Measurements from ENCODE around the gene MSH6.
"Not testable (repeated sequence)": the region's sequence is repeated elsewhere in the genome, so short reads cannot be mapped to it uniquely, and the experiment has no call there.

Gene MSH6

DNA sequence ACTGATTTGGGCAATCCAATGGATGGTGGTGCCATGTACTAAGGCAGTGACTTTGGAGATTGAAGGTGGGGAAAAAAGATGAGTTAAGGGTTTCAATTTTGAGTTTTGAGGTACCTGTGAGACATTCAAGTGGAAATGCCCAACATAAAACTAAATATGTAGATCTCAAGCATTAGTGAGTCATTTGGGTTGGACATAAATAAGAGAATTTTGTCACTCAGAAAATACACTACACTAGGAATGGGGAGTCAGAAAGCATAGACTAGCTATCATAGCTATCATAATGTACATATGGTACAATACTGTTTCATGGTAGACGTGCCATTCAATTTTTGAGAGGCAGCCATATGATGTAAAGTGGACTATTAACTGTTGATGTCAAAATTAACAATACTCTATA, 67.3 kb downstream of the MSH6 start:
- H3K27ac ChIP-seq: no peak overlapping the region
- H3K36me3 ChIP-seq (ENCODE audit: insufficient read depth): no peaks in the 10 kb centered on the region
- peaks cover 87% of the 10 kb centered on the region for H3K79me2 ChIP-seq (ENCODE audit: insufficient read depth, low read depth)
- no peak overlapping the region for H2AFZ ChIP-seq (ENCODE audit: low read depth)
- H3K4me3 ChIP-seq (IDR thresholded peaks at IDR 0.05; ENCODE audit: insufficient read depth, low read depth, low read length): no peak overlapping the region
- peaks cover 8% of the 10 kb centered on the region for H3K4me1 ChIP-seq (ENCODE audit: low read depth, poor library complexity, severe bottlenecking)
- H3K4me2 ChIP-seq: no peak overlapping the region
- no peak for TF ChIP-seq CTCF (conservative IDR thresholded peaks at IDR 0.05; ENCODE audit: low read depth, low read length)
- H3K9ac ChIP-seq: no peak overlapping the region
- no peaks in the 10 kb centered on the region for H3K27me3 ChIP-seq (ENCODE audit: insufficient read depth, low read depth)
- peaks cover 19% of the 10 kb centered on the region for H4K20me1 ChIP-seq (ENCODE audit: insufficient read depth)

DNA sequence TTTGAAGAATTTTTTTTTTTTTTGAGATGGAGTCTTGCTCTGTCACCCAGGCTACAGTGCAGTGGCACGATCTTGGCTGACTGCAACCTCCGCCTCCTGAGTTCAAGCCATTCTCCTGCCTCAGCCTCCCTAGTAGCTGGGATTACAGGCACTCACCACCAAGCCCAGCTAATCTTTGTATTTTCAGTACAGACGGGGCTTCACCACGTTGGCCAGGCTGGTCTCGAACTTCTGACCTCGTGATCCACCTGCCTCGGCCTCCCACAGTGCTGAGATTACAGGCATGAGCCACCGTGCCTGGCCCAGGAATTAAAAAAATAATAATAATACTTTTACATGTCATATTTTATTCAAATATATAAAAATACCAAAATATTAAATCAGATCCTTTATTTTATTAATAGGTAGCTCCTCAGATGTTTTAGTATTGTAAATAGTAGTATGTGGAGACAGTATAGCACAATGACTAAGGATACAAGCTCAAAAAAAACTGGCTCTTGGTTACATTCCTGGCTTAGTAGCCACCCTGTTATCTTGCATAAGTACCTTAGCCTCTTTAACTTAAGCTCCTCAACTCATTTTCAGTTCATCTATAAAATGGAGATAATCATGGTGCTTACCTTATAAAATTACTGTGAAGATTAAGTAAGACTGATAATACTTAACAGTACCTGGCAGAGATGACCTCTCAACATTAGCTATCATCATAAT, 70.3 kb downstream of the MSH6 start:
- not testable (repeated sequence) for H3K4me3 ChIP-seq (IDR thresholded peaks at IDR 0.05; ENCODE audit: insufficient read depth, low read depth, low read length); H3K9ac ChIP-seq; H3K27ac ChIP-seq; H2AFZ ChIP-seq (ENCODE audit: low read depth); H3K4me2 ChIP-seq; H3K36me3 ChIP-seq (ENCODE audit: insufficient read depth); H3K27me3 ChIP-seq (ENCODE audit: insufficient read depth, low read depth); H3K4me1 ChIP-seq (ENCODE audit: low read depth, poor library complexity, severe bottlenecking)
- H4K20me1 ChIP-seq (ENCODE audit: insufficient read depth): peaks cover 40% of the 10 kb centered on the region
- peaks cover 89% of the 10 kb centered on the region for H3K79me2 ChIP-seq (ENCODE audit: insufficient read depth, low read depth)
